Loucy (cell line): Measurements from ENCODE around the gene VPS37B.

ENCODE experiments used
- H2AFZ ChIP-seq: fragments of 200-600 bp; sonication (generic); 2 replicates; pipeline ENCODE4 v1.6.0; 2016; ENCODE audit warnings: antibody characterized with exemption, mild to moderate bottlenecking, low read length, moderate library complexity
- H3F3A ChIP-seq: fragments of 200-600 bp; 2 replicates; pipeline ENCODE4 v1.6.0; 2016; ENCODE audit warnings: antibody characterized with exemption, low read depth, mild to moderate bottlenecking
- H3K27me3 ChIP-seq: fragments of 200-600 bp; sonication (generic); 2 replicates; pipeline ENCODE4 v1.6.1; 2014; ENCODE audit warnings: low read length, mild to moderate bottlenecking; ENCODE audit not compliant: insufficient read depth, poor library complexity, severe bottlenecking
- H3K36me3 ChIP-seq: fragments of 200-600 bp; sonication (generic); 2 replicates; pipeline ENCODE4 v1.6.1; 2016; ENCODE audit warnings: low read length; ENCODE audit not compliant: insufficient read depth
- H3K4me1 ChIP-seq: fragments of 200-600 bp; sonication (generic); 2 replicates; pipeline ENCODE4 v1.5.1; 2014; ENCODE audit warnings: low read length, mild to moderate bottlenecking; ENCODE audit not compliant: insufficient read depth, poor library complexity, severe bottlenecking
- H3K4me2 ChIP-seq: fragments of 200-600 bp; sonication (generic); 2 replicates; pipeline ENCODE4 v1.6.0; 2014; ENCODE audit warnings: antibody characterized with exemption, low read length, low read depth, mild to moderate bottlenecking; ENCODE audit not compliant: poor library complexity, severe bottlenecking
- H3K4me3 ChIP-seq: fragments of 200-600 bp; sonication (generic); 2 replicates; pipeline ENCODE4 v1.5.1; 2014; ENCODE audit warnings: low read length, mild to moderate bottlenecking, mixed read lengths; ENCODE audit not compliant: poor library complexity, severe bottlenecking
- H3K79me2 ChIP-seq: fragments of 200-600 bp; sonication (generic); 2 replicates; pipeline ENCODE4 v1.6.1; 2014; ENCODE audit warnings: low read length; ENCODE audit not compliant: insufficient read depth
- H3K9ac ChIP-seq: fragments of 200-600 bp; sonication (generic); 2 replicates; pipeline ENCODE4 v1.6.0; 2014; ENCODE audit warnings: mild to moderate bottlenecking, low read depth, low read length, moderate library complexity; ENCODE audit not compliant: poor library complexity, severe bottlenecking
- H3K9me2 ChIP-seq: fragments of 200-600 bp; sonication (generic); replicated peaks from 2 replicates; pipeline ENCODE4 v1.6.1; 2016; ENCODE audit warnings: low read depth, low read length, mixed read lengths
- H3K9me3 ChIP-seq: fragments of 200-600 bp; sonication (generic); 2 replicates; pipeline ENCODE4 v1.6.1; 2014; ENCODE audit warnings: mild to moderate bottlenecking, antibody characterized with exemption, low read length, low read depth; ENCODE audit not compliant: insufficient read depth
- H4K20me1 ChIP-seq: fragments of 200-600 bp; sonication (generic); 2 replicates; pipeline ENCODE4 v1.6.0; 2014; ENCODE audit warnings: antibody characterized with exemption, low read length, mild to moderate bottlenecking; ENCODE audit not compliant: insufficient read depth, poor library complexity, severe bottlenecking
- CTCF ChIP-seq: fragments of 200-600 bp; sonication (generic); conservative IDR thresholded peaks from 2 replicates; pipeline ENCODE4 v1.5.1; 2014; ENCODE audit warnings: mild to moderate bottlenecking, antibody characterized with exemption, low read length
- EZH2phosphoT487 ChIP-seq: fragments of 200-600 bp; IDR thresholded peaks from 2 replicates; pipeline ENCODE4 v1.6.1; 2018; ENCODE audit warnings: antibody characterized with exemption, mild to moderate bottlenecking, moderate library complexity, borderline replicate concordance

Gene VPS37B

GRCh38 chr12:122870163-122870842 lies 25.6 kb downstream of the VPS37B start:
- TF ChIP-seq EZH2phosphoT487: no peak
- no peak for TF ChIP-seq CTCF
- H3F3A ChIP-seq: no peaks in the 10 kb centered on the region
- H3K4me2 ChIP-seq: no peak overlapping the region
- peaks cover 29% of the 10 kb centered on the region for H4K20me1 ChIP-seq
- H3K27me3 ChIP-seq: no peaks in the 10 kb centered on the region
- H3K9ac ChIP-seq: no peak overlapping the region
- H3K36me3 ChIP-seq: peaks cover 60% of the 10 kb centered on the region; the same call in 1 of the 2 replicates
- H3K4me1 ChIP-seq: peaks cover 12% of the 10 kb centered on the region
- H3K9me2 ChIP-seq: no peaks in the 10 kb centered on the region
- H3K9me3 ChIP-seq: no peaks in the 10 kb centered on the region
- no peak overlapping the region for H3K4me3 ChIP-seq
- peaks cover 47% of the 10 kb centered on the region for H3K79me2 ChIP-seq
- no peak overlapping the region for H2AFZ ChIP-seq

- no peaks in the 10 kb centered on the region for H3K27me3 ChIP-seq
- no peak overlapping the region for H3K9ac ChIP-seq
- no peak overlapping the region for H3K4me2 ChIP-seq
- no peaks in the 10 kb centered on the region for H3K9me3 ChIP-seq
- H2AFZ ChIP-seq: no peak overlapping the region
- no peaks in the 10 kb centered on the region for H3F3A ChIP-seq
- H3K36me3 ChIP-seq: peaks cover 69% of the 10 kb centered on the region; the same call in 1 of the 2 replicates
- H3K4me3 ChIP-seq: no peak overlapping the region
- TF ChIP-seq CTCF (no peak), EZH2phosphoT487 (no peak)
- no peaks in the 10 kb centered on the region for H3K9me2 ChIP-seq
- peaks cover 28% of the 10 kb centered on the region for H4K20me1 ChIP-seq
- H3K4me1 ChIP-seq: peaks cover 12% of the 10 kb centered on the region
- H3K79me2 ChIP-seq: peaks cover 37% of the 10 kb centered on the region
Measured at GRCh38 chr12:122869207-122869973, 26.5 kb downstream of the VPS37B start.

GRCh38 chr12:122868471-122869177 lies 27.3 kb downstream of the VPS37B start:
- no peaks in the 10 kb centered on the region for H3K27me3 ChIP-seq
- H3K4me3 ChIP-seq: no peak overlapping the region
- no peaks in the 10 kb centered on the region for H3K9me3 ChIP-seq
- H3K9me2 ChIP-seq: no peaks in the 10 kb centered on the region
- peaks cover 70% of the 10 kb centered on the region; the same call in 1 of the 2 replicates for H3K36me3 ChIP-seq
- no peak overlapping the region for H3K4me2 ChIP-seq
- no peaks in the 10 kb centered on the region for H3F3A ChIP-seq
- H4K20me1 ChIP-seq: peaks cover 25% of the 10 kb centered on the region
- TF ChIP-seq EZH2phosphoT487 (no peak), CTCF (no peak)
- H3K4me1 ChIP-seq: peaks cover 12% of the 10 kb centered on the region
- peaks cover 30% of the 10 kb centered on the region for H3K79me2 ChIP-seq
- no peak overlapping the region for H2AFZ ChIP-seq
- no peak overlapping the region for H3K9ac ChIP-seq
